NCI-H510A treated with DMSO at 0.1 percent for 48 hours (cell line): ENCODE data around the gene OSER1.
"Not testable (repeated sequence)": the region's sequence is repeated elsewhere in the genome, so short reads cannot be mapped to it uniquely, and the experiment has no call there.

Source experiments
- DNase-seq: peaks from one replicate; lab custom pipeline; 2025; lab: John Stamatoyannopoulos, UW

OSER1 gene

GRCh38 chr20:44200371-44200770 is 10.2 kb downstream of the OSER1 start:
- DNase-seq = no peak

- DNase-seq = no peak
These were observed 10.7 kb downstream of the OSER1 start for GRCh38 chr20:44199877-44200276.

- DNase-seq = no peak
These were observed 11.7 kb downstream of the OSER1 start for GRCh38 chr20:44198872-44199271.

- DNase-seq = no peak
These were observed 14.3 kb downstream of the OSER1 start for GRCh38 chr20:44196271-44196670.

- DNase-seq = no peak
These were observed 15.0 kb downstream of the OSER1 start for GRCh38 chr20:44195605-44196004.

- DNase-seq = no peak
These were observed 16.8 kb downstream of the OSER1 start for GRCh38 chr20:44193801-44194200.

GRCh38 chr20:44191640-44192039 is 18.9 kb downstream of the OSER1 start:
- not testable (repeated sequence) for DNase-seq

GRCh38 chr20:44190197-44190852 is 20.2 kb downstream of the OSER1 start:
- DNase-seq = peak; percentile 57

GRCh38 chr20:44188752-44189151 is 21.8 kb downstream of the OSER1 start:
- DNase-seq = no peak

- no peak for DNase-seq
These were observed 22.5 kb downstream of the OSER1 start for GRCh38 chr20:44187772-44188709.

- no peak for DNase-seq
These were observed 23.4 kb downstream of the OSER1 start, which contains the start of gene JPH2 for GRCh38 chr20:44187054-44187771. Gene JPH2, minus strand, starts transcription at chr20:44187188. Its CDS starts 483 bp downstream, at chr20:44186705.

GRCh38 chr20:44186674-44187053 is 23.9 kb downstream of the OSER1 start:
- DNase-seq = no peak

- no peak for DNase-seq
These were observed 24.4 kb downstream of the OSER1 start for GRCh38 chr20:44186201-44186600.

GRCh38 chr20:44185574-44185973 is 25.0 kb downstream of the OSER1 start:
- DNase-seq = no peak

GRCh38 chr20:44183282-44183681 is 27.3 kb downstream of the OSER1 start:
- no peak for DNase-seq

GRCh38 chr20:44182863-44183262 is 27.7 kb downstream of the OSER1 start:
- no peak for DNase-seq

GRCh38 chr20:44182135-44182765 is 28.3 kb downstream of the OSER1 start:
- no peak for DNase-seq

GRCh38 chr20:44181611-44182010 is 29.0 kb downstream of the OSER1 start:
- DNase-seq = no peak

GRCh38 chr20:44180814-44181213 is 29.8 kb downstream of the OSER1 start:
- DNase-seq = no peak

GRCh38 chr20:44176833-44177534 is 33.6 kb downstream of the OSER1 start:
- no peak for DNase-seq

- no peak for DNase-seq
These were observed 35.4 kb downstream of the OSER1 start for GRCh38 chr20:44174996-44175765.
